GM12864 (cell line): ENCODE results near the gene MALL.

Experiments used
- DNase-seq: peaks from one replicate; pipeline ENCODE4 v3.0.0-alpha.2; 2011; ENCODE audit warnings: low read depth
- H3K4me3 ChIP-seq: 2 replicates; pipeline ENCODE4 v1.5.1; 2011; ENCODE audit warnings: mild to moderate bottlenecking, low read depth, low read length, control low read depth
- CTCF ChIP-seq: IDR thresholded peaks from 2 replicates; pipeline ENCODE4 v1.5.1; 2011; ENCODE audit warnings: low read depth, mild to moderate bottlenecking, moderate library complexity, low read length, control low read depth, inconsistent platforms; ENCODE audit errors: missing control alignments

MALL gene

GRCh38 chr2:110126086-110126773 is 10.6 kb upstream of the MALL start:
- no peak overlapping the region for H3K4me3 ChIP-seq
- TF ChIP-seq CTCF, result no peak
- no peak for DNase-seq

- DNase-seq, result no peak
- H3K4me3 ChIP-seq, result no peak overlapping the region
- no peak for TF ChIP-seq CTCF
Observed at GRCh38 chr2:110124939-110125691, 9.5 kb upstream of the MALL start.

- no peak for TF ChIP-seq CTCF
- no peak for DNase-seq
- H3K4me3 ChIP-seq, result no peak overlapping the region
Observed at GRCh38 chr2:110124038-110124825, 8.6 kb upstream of the MALL start.

- no peak for DNase-seq
- H3K4me3 ChIP-seq, result no peak overlapping the region
- TF ChIP-seq CTCF, result no peak
Observed at GRCh38 chr2:110121592-110121991, 6.0 kb upstream of the MALL start.

- no peak overlapping the region for H3K4me3 ChIP-seq
- no peak for DNase-seq
- no peak for TF ChIP-seq CTCF
Observed at GRCh38 chr2:110121052-110121334, 5.4 kb upstream of the MALL start.

- no peak for DNase-seq
- TF ChIP-seq CTCF, result no peak
- H3K4me3 ChIP-seq, result no peak overlapping the region
Observed at GRCh38 chr2:110120171-110121051, 4.8 kb upstream of the MALL start.
